Left lung (tissue), 10 donors: ENCODE measurements around the gene PIN1. TPM values are rescaled to one million over a fixed set of nuclear protein-coding genes. Genes with fewer than 3 reads are reported as not detected.
A peak's percentile ranks its signal among the peaks of the same experiment; 100 is the strongest.

Source experiments
- ATAC-seq: fragments of 200-7000 bp; cut with Tn5 transposase; one replicate; pipeline ENCODE4 v1.9.1; 2020; ENCODE audit warnings: moderate library complexity
- DNase-seq, 4 donors: peaks; one replicate each; pipeline ENCODE4 v3.0.0-alpha.2; 2013 to 2020
- H3K27ac ChIP-seq, 2 donors: fragments of 200-600 bp; sonication (generic) in 1 of 2; one replicate each; pipeline versions ENCODE4 v1.5.0 to v1.8.0; 2020 to 2021
- H3K27me3 ChIP-seq, 2 donors: fragments of 200-600 bp; sonication (generic) in 1 of 2; one replicate each; pipeline versions ENCODE4 v1.5.0 to v1.8.0; 2020 to 2021
- H3K36me3 ChIP-seq, 2 donors: fragments of 200-600 bp; sonication (generic) in 1 of 2; one replicate each; pipeline versions ENCODE4 v1.5.0 to v1.8.0; 2020 to 2021
- H3K4me1 ChIP-seq, 2 donors: fragments of 200-600 bp; one replicate each; pipeline ENCODE4 v1.8.0; 2021
- H3K4me3 ChIP-seq, 2 donors: fragments of 200-600 bp; sonication (generic) in 1 of 2; one replicate each; pipeline versions ENCODE4 v1.5.0 to v1.8.0; 2020 to 2021; ENCODE audit warnings: mild to moderate bottlenecking in 1 of 2
- H3K9me3 ChIP-seq, 2 donors: fragments of 200-600 bp; sonication (generic) in 1 of 2; one replicate each; pipeline versions ENCODE4 v1.5.0 to v1.8.0; 2020 to 2021
- intact Hi-C, 2 donors: fragments of 100-400 bp; cut with DNase I; formaldehyde crosslinking; loops; one replicate each; pipeline versions ENCODE4 v1.11.2 to v1.14.2; 2022
- polyA plus RNA-seq, 6 donors: library from polyadenylated mRNA; unstranded; fragments of 120-200 nt; gene quantifications; one replicate each; pipeline ENCODE4 v1.2.1, GENCODE V29; 2013; ENCODE audit not compliant: insufficient read length in 6 of 6
- total RNA-seq, 2 donors: library from RNA; stranded (reverse); fragmentation: NEBNext Ultra II Directional; extraction: Animal tissue kit (Norgen Biotek cat#: 25700); gene quantifications; one replicate each; pipeline ENCODE4 v1.2.1, GENCODE V29; 2021
- TF ChIP-seq, protein P1 (sequence below), 2 donors: fragments of 200-600 bp; sonication (generic) in 1 of 2; IDR thresholded peaks; one replicate each; pipeline versions ENCODE4 v1.5.0 to v1.8.0; 2021; ENCODE audit warnings: antibody characterized with exemption in 2 of 2
- donor health status: DM: no; HTN: yes; CAD: no.
- donor health status: DM: no; HTN: no; CAD: no.

The PIN1 gene
- total and polyA plus RNA-seq, 8 donors: 43.1 to 67.2 (median 56.6) TPM

DNA sequence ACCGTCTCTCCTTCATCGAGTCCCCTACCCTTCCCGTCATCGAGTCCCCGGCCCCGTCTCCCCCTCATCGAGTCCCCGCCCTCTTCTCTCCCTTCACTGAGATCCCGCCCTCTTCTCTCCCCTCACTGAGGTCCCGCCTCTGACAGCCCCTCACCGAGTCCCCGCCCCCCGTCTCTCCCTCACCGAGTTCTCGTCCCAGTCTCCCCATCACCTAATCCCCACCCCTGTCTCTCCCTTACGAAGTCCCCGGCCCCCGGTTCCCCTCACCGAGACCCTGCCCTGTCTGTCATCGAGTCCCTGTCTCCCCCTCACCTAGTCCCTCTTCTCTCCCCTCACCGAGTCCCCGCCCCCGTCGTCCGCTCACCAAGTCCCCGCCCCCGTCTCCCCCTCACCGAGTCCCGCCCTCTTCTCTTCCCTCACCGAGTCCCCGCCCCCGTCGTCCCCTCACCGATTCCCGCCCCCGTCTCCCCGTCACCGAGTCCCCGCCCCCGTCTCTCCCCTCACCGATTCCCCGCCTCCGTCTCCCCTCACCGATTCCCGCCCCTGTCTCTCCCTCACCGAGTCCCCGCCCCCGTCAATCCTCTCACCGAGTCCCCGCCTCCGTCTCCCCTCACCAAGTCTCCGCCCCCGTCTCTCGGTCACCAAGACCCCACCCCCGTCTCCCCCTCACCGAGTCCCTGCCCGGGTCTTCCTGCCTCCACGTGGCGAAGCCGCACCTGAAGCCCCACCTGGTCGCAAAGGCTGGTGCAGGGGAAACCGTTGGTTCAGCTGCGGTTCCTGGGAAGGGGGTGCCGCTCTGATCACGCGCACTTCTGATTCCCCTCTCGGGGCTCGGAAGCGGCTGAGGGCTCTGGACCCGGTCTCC, 42.7 kb upstream of the PIN1 start:
- Histone ChIP-seq H3K9me3 (no peaks in the 10 kb centered on the region), H3K4me3 (peak overlapping the region; percentile 46 to 67), H3K36me3 (no peaks in the 10 kb centered on the region), H3K27me3 (no peaks in the 10 kb centered on the region), H3K27ac (peak overlapping the region; percentile 78 to 80), H3K4me1 (peaks cover 0 to 9% of the 10 kb centered on the region in 2 donors)
- DNase-seq (peak; percentile 94 to 98 (median 96)), ATAC-seq (peak; percentile 77)
- TF ChIP-seq, protein P1, sequence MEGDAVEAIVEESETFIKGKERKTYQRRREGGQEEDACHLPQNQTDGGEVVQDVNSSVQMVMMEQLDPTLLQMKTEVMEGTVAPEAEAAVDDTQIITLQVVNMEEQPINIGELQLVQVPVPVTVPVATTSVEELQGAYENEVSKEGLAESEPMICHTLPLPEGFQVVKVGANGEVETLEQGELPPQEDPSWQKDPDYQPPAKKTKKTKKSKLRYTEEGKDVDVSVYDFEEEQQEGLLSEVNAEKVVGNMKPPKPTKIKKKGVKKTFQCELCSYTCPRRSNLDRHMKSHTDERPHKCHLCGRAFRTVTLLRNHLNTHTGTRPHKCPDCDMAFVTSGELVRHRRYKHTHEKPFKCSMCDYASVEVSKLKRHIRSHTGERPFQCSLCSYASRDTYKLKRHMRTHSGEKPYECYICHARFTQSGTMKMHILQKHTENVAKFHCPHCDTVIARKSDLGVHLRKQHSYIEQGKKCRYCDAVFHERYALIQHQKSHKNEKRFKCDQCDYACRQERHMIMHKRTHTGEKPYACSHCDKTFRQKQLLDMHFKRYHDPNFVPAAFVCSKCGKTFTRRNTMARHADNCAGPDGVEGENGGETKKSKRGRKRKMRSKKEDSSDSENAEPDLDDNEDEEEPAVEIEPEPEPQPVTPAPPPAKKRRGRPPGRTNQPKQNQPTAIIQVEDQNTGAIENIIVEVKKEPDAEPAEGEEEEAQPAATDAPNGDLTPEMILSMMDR (IDR thresholded peaks at IDR 0.05): no peak
- intact Hi-C loops: loop anchor here in 1 of 2 donors (5.0 to 10.0 kb wide), 2 partner anchors 170 to 478 kb away; partner anchors contain the start of gene ZNF561

DNA sequence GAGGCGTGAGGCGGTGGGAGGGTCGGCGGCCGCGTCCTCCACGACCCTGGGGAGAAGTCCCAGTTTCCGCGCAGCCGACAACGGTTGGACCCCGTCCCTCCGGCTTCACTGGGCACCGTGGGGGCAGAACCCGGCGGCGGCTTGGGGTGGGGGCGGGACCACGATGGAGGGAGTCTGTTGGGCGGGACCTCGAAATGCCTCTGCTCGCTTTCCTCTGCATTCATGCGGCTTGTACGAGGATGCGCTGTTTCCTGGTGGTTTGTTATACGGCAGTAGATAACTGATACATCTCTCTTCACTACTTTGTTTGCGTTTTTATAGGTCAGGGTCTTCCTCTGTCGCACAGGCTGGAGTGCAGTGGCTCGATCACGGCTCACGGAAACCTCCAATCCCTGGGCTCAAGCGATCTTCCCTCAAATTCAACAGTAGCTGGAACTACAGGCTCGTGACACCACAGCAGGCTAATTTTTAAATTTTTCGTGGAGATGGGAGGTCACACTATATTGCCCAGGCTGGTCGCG, 42.0 kb upstream of the PIN1 start:
- intact Hi-C loops: loop anchor here in 1 of 2 donors (5.0 to 10.0 kb wide), 2 partner anchors 171 to 478 kb away; partner anchors contain the start of gene ZNF561
- DNase-seq: peak in 2 of 4 donors; percentile 49 to 90

DNA sequence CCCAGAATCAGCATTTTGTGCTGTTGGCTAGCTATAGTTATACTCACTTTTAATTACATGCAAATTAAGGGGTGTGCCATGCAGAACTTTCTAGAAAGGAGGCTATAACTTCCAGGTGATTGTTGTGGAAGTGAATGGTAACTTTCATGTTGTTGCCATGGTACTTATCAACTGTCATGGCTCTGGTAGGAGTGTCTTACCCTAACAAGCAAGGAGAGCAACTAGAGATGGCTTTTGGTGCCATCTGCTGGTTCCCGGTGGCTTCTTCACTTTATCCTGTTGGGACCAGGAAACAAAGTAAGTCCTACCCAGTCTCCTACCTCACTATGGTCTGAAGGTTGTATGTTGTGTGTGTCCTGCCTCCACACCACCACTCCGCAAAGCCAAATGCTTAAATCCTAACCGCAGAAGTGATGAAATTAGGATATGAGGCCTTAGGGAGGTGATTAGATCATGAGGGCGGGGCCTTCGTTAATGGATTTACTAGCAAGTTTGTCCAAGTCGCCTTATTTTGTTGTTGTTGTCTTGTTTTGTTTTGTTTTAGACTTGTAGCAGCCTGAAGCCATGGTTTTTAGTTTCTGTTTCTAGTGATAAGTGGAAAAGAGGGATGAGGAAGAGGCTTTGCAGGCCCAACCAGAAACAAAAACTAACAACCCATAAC, 38.9 kb upstream of the PIN1 start:
- intact Hi-C loops: loop anchor here in 1 of 2 donors (10.0 kb wide), 1 partner anchor 481 kb away; no protein-coding TSS in a partner anchor
- no peak overlapping the region for H3K4me3 ChIP-seq
- peaks cover 0 to 9% of the 10 kb centered on the region in 2 donors for H3K4me1 ChIP-seq
- TF ChIP-seq, protein P1 (IDR thresholded peaks at IDR 0.05): peak; percentile 63 to 78
- H3K9me3 ChIP-seq: no peaks in the 10 kb centered on the region
- peak overlapping the region in 1 of 2 donors; percentile 64 for H3K27ac ChIP-seq
- DNase-seq (peak in 3 of 4 donors; percentile 65 to 90 (median 76)), ATAC-seq (peak; percentile 31)
- no peaks in the 10 kb centered on the region for H3K27me3 ChIP-seq
- no peaks in the 10 kb centered on the region for H3K36me3 ChIP-seq

More for the DNA sequence above, 42.0 kb upstream of the PIN1 start:
- peak overlapping the region; percentile 68 to 80 for H3K27ac ChIP-seq
- peak; percentile 32 for ATAC-seq
- H3K27me3 ChIP-seq: no peaks in the 10 kb centered on the region
- TF ChIP-seq, protein P1 (IDR thresholded peaks at IDR 0.05): no peak
- no peaks in the 10 kb centered on the region for H3K9me3 ChIP-seq
- peak overlapping the region; percentile 46 to 67 for H3K4me3 ChIP-seq
- H3K4me1 ChIP-seq: peaks cover 0 to 9% of the 10 kb centered on the region in 2 donors
- no peaks in the 10 kb centered on the region for H3K36me3 ChIP-seq

DNA sequence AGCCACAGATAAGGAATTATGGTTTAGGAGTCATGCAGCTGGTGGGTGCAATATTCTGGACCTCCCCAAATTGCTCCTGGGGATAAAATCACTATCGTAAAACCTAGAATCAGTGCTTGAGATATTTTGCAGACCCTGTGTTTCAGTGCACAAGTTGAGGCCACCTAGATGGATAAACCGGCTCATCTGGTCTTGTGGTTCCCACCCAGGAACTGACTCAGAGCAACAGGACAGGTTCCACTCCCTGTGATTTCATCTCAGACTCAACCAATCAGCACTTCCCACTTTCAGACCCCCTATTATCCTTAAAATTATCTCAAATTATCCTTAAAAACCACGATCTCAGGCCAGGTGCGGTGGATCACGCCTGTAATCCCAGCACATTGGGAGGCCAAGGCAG, 37.2 kb upstream of the PIN1 start:
- H3K9me3 ChIP-seq: no peaks in the 10 kb centered on the region
- no peaks in the 10 kb centered on the region for H3K27me3 ChIP-seq
- no peak overlapping the region for H3K4me3 ChIP-seq
- intact Hi-C loops: loop anchor here in 1 of 2 donors (10.0 kb wide), 1 partner anchor 483 kb away; no protein-coding TSS in a partner anchor
- TF ChIP-seq, protein P1 (IDR thresholded peaks at IDR 0.05): no peak
- ATAC-seq (no peak), DNase-seq (no peak)
- H3K27ac ChIP-seq: no peak overlapping the region
- H3K36me3 ChIP-seq: no peaks in the 10 kb centered on the region
- peaks cover 0 to 9% of the 10 kb centered on the region in 2 donors for H3K4me1 ChIP-seq
